IMR-90 (cell line): ENCODE data around the gene CCL20. TPM values are rescaled to one million over a fixed set of nuclear protein-coding genes. Genes with fewer than 3 reads are reported as not detected.

Experiments
- ATAC-seq: fragments of 200-7000 bp; cut with Tn5 transposase; 2 replicates; pipeline ENCODE4 v1.9.1; 2020; ENCODE audit warnings: low read depth, mild to moderate bottlenecking, moderate library complexity
- BruUV-seq: library from RNA; stranded (reverse); fragments of 400-500 nt; replicated peaks from 2 replicates; lab custom pipeline; 2021; lab: Mats Ljungman, UMichigan
- CTCF ChIA-PET: fragments of 300-600 bp; formaldehyde crosslinking; extraction: SDS; loops from one replicate; lab custom pipeline; 2021; ENCODE audit warnings: antibody characterized with exemption; lab: Yijun Ruan, JAX
- POLR2A ChIA-PET: fragments of 300-600 bp; sonication (Branson Sonifier 250); formaldehyde crosslinking; loops from one replicate; lab custom pipeline; 2022; ENCODE audit warnings: antibody characterized with exemption; ENCODE audit not compliant: unreplicated experiment; lab: Charles Lee
- DNase-seq: peaks from one replicate; pipeline ENCODE4 v3.0.0; 2013
- H2AFZ ChIP-seq: replicated peaks from 2 replicates; pipeline ENCODE3; 2013; ENCODE audit warnings: low read length, mild to moderate bottlenecking; ENCODE audit not compliant: poor library complexity
- H2AK5ac ChIP-seq: 2 replicates; pipeline ENCODE4 v1.6.1; 2013; ENCODE audit warnings: low read depth, low read length, inconsistent platforms
- H2AK9ac ChIP-seq: replicated peaks from 2 replicates; pipeline ENCODE3; 2013; ENCODE audit warnings: mild to moderate bottlenecking, low read depth, low read length, moderate library complexity; ENCODE audit not compliant: poor library complexity
- H2BK120ac ChIP-seq: 2 replicates; pipeline ENCODE4 v1.6.1; 2013; ENCODE audit warnings: low read depth, low read length, inconsistent platforms
- H2BK15ac ChIP-seq: 3 replicates; pipeline ENCODE4 v1.6.1; 2013; ENCODE audit warnings: low read depth, low read length, inconsistent platforms
- H2BK20ac ChIP-seq: 2 replicates; pipeline ENCODE4 v1.6.1; 2013; ENCODE audit warnings: low read depth, mild to moderate bottlenecking, inconsistent platforms, low read length, moderate library complexity
- H2BK5ac ChIP-seq: 2 replicates; pipeline ENCODE4 v1.6.1; 2013; ENCODE audit warnings: mild to moderate bottlenecking, low read depth, low read length, inconsistent platforms; ENCODE audit not compliant: poor library complexity, severe bottlenecking
- H3K14ac ChIP-seq: replicated peaks from 2 replicates; pipeline ENCODE4 v1.6.1; 2013; ENCODE audit warnings: low read depth, low read length, inconsistent platforms
- H3K18ac ChIP-seq: 2 replicates; pipeline ENCODE4 v1.6.1; 2013; ENCODE audit warnings: low read depth, low read length, control low read depth
- H3K23ac ChIP-seq: 2 replicates; pipeline ENCODE4 v1.6.1; 2013; ENCODE audit warnings: low read depth, low read length, inconsistent platforms
- H3K27ac ChIP-seq: 2 replicates; pipeline ENCODE4 v1.5.1; 2013; ENCODE audit warnings: mild to moderate bottlenecking, control low read depth, low read length; ENCODE audit not compliant: insufficient read depth
- H3K27me3 ChIP-seq: 2 replicates; pipeline ENCODE4 v1.6.1; 2013; ENCODE audit warnings: low read length; ENCODE audit not compliant: control insufficient read depth, insufficient read depth
- H3K36me3 ChIP-seq: 2 replicates; pipeline ENCODE4 v1.6.1; 2013; ENCODE audit warnings: low read length, mixed read lengths; ENCODE audit not compliant: control insufficient read depth, insufficient read depth
- H3K4ac ChIP-seq: 2 replicates; pipeline ENCODE4 v1.6.1; 2013; ENCODE audit warnings: low read depth, low read length, inconsistent platforms
- H3K4me1 ChIP-seq: 2 replicates; pipeline ENCODE4 v1.6.1; 2013; ENCODE audit warnings: low read length, mixed read lengths; ENCODE audit not compliant: control insufficient read depth, insufficient read depth
- H3K4me2 ChIP-seq: 2 replicates; pipeline ENCODE4 v1.6.1; 2013; ENCODE audit warnings: low read depth, mild to moderate bottlenecking, control low read depth, low read length, moderate library complexity
- H3K4me3 ChIP-seq: 2 replicates; pipeline ENCODE4 v1.5.1; 2013; ENCODE audit warnings: low read depth, mild to moderate bottlenecking, control low read depth, low read length, moderate library complexity; ENCODE audit not compliant: insufficient read depth
- H3K56ac ChIP-seq: 2 replicates; pipeline ENCODE4 v1.6.1; 2013; ENCODE audit warnings: low read length, inconsistent platforms; ENCODE audit not compliant: insufficient read depth; ENCODE audit errors: extremely low read depth
- H3K79me1 ChIP-seq, 2 experiments: 2 replicates each; pipeline ENCODE4 v1.6.1; 2013; ENCODE audit warnings: low read length in 2 of 2, inconsistent platforms in 1 of 2, low read depth in 1 of 2
- H3K9ac ChIP-seq: 2 replicates; pipeline ENCODE4 v1.6.1; 2013; ENCODE audit warnings: low read depth, low read length, control low read depth
- H3K9me1 ChIP-seq: 2 replicates; pipeline ENCODE4 v1.6.1; 2013; ENCODE audit warnings: low read length, inconsistent platforms; ENCODE audit not compliant: insufficient read depth
- H3K9me3 ChIP-seq: 2 replicates; pipeline ENCODE4 v1.6.1; 2013; ENCODE audit warnings: low read length; ENCODE audit not compliant: control insufficient read depth, insufficient read depth
- H4K20me1 ChIP-seq: 2 replicates; pipeline ENCODE4 v1.6.1; 2013; ENCODE audit warnings: low read length, inconsistent platforms; ENCODE audit not compliant: insufficient read depth
- H4K5ac ChIP-seq: 2 replicates; pipeline ENCODE4 v1.6.1; 2013; ENCODE audit warnings: mild to moderate bottlenecking, low read depth, low read length, control low read depth
- H4K8ac ChIP-seq, 2 experiments: 2 replicates each; pipeline ENCODE4 v1.6.1; 2013; ENCODE audit warnings: low read depth in 2 of 2, low read length in 2 of 2, control low read depth in 1 of 2, inconsistent platforms in 1 of 2
- H4K91ac ChIP-seq: 2 replicates; pipeline ENCODE4 v1.6.1; 2013; ENCODE audit warnings: low read depth, low read length, inconsistent platforms; ENCODE audit not compliant: insufficient read depth
- BHLHE40 ChIP-seq: fragments of 150-350 bp; IDR thresholded peaks from 2 replicates; pipeline ENCODE4 v1.6.1; 2016; ENCODE audit warnings: mild to moderate bottlenecking, low read depth, low read length
- CEBPB ChIP-seq: IDR thresholded peaks from 2 replicates; pipeline ENCODE4 v1.6.1; 2012; ENCODE audit warnings: low read depth, low read length, improper control_type of control experiment
- MAFK ChIP-seq: IDR thresholded peaks from 2 replicates; pipeline ENCODE4 v1.6.1; 2012; ENCODE audit warnings: low read depth, low read length, improper control_type of control experiment
- MAZ ChIP-seq: IDR thresholded peaks from 2 replicates; pipeline ENCODE4 v1.6.1; 2012; ENCODE audit warnings: low read depth, mild to moderate bottlenecking, low read length, improper control_type of control experiment, moderate library complexity, borderline replicate concordance
- MXI1 ChIP-seq: IDR thresholded peaks from 2 replicates; pipeline ENCODE4 v1.6.1; 2012; ENCODE audit warnings: low read depth, mild to moderate bottlenecking, low read length, moderate library complexity, borderline replicate concordance
- NFE2L2 ChIP-seq: fragments of 150-350 bp; IDR thresholded peaks from 2 replicates; pipeline ENCODE4 v1.6.1; 2016; ENCODE audit warnings: low read depth, mild to moderate bottlenecking, low read length
- POLR2A ChIP-seq: IDR thresholded peaks from 2 replicates; pipeline ENCODE4 v1.6.1; 2012; ENCODE audit warnings: mild to moderate bottlenecking, low read depth, low read length
- RAD21 ChIP-seq: IDR thresholded peaks from 2 replicates; pipeline ENCODE4 v1.6.1; 2012; ENCODE audit warnings: low read length, improper control_type of control experiment
- RCOR1 ChIP-seq: IDR thresholded peaks from 2 replicates; pipeline ENCODE4 v1.6.1; 2012; ENCODE audit warnings: mild to moderate bottlenecking, low read length, improper control_type of control experiment; ENCODE audit not compliant: insufficient replicate concordance
- RFX5 ChIP-seq: IDR thresholded peaks from 2 replicates; pipeline ENCODE4 v1.8.0; 2012; ENCODE audit warnings: low read depth, mild to moderate bottlenecking, low read length, moderate library complexity
- SMC3 ChIP-seq: fragments of 150-350 bp; IDR thresholded peaks from 2 replicates; pipeline ENCODE4 v1.6.1; 2016; ENCODE audit warnings: low read depth, mild to moderate bottlenecking, antibody characterized with exemption, low read length, moderate library complexity
- WGBS, 2 experiments: methylation state at CpG; one replicate each; pipeline versions ENCODE4 v1.1.5 to v1.1.7; 2013; ENCODE audit warnings: missing lambda C conversion rate in 2 of 2; ENCODE audit not compliant: insufficient read length in 1 of 2; ENCODE audit errors: extremely low coverage in 2 of 2; 5-methylcytosine and 5-hydroxymethylcytosine counted together
- dilution Hi-C: fragments of 300-500 bp; cut with HindIII; formaldehyde crosslinking; loops from one replicate; pipeline ENCODE4 v1.14.3; 2018; ENCODE audit warnings: low sequenced_read_pairs; ENCODE audit not compliant: unreplicated experiment
- in situ Hi-C: fragments of 300-500 bp; cut with MboI; formaldehyde crosslinking; loops from 3 replicates; pipeline ENCODE4 v1.14.3; 2019; ENCODE audit warnings: low sequenced_read_pairs, inconsistent platforms, mixed read lengths
- intact Hi-C: fragments of 100-400 bp; cut with micrococcal nuclease; formaldehyde crosslinking; loops from 2 replicates; pipeline ENCODE4 v1.10.0; 2022
- polyA plus RNA-seq, 3 experiments: library from polyadenylated mRNA; depleted of rRNA; stranded (reverse); fragments of >200 nt; gene quantifications; 2 replicates each; pipeline ENCODE4 v1.2.3, GENCODE V29; 2012; ENCODE audit warnings: low replicate concordance in 1 of 3
- total RNA-seq: library from RNA; depleted of rRNA; stranded (reverse); fragments of >200 nt; gene quantifications from 2 replicates; pipeline ENCODE4 v1.2.3, GENCODE V29; 2012
- TF ChIP-seq, protein P1 (sequence below): fragments of 150-350 bp; IDR thresholded peaks from 2 replicates; pipeline ENCODE4 v1.6.1; 2016; ENCODE audit warnings: low read depth, mild to moderate bottlenecking, low read length, moderate library complexity, borderline replicate concordance
- TF ChIP-seq, protein P2 (sequence below): fragments of 150-350 bp; IDR thresholded peaks from 2 replicates; pipeline ENCODE4 v1.6.1; 2017; ENCODE audit warnings: mild to moderate bottlenecking, antibody characterized with exemption, low read length, low read depth
- TF ChIP-seq, protein P3 (sequence below): conservative IDR thresholded peaks from 2 replicates; pipeline ENCODE4 v1.5.1; 2012; ENCODE audit warnings: mild to moderate bottlenecking, low read depth, low read length, improper control_type of control experiment

Gene CCL20
- total and polyA plus RNA-seq, 2 of the 4 experiments (the other 2 are of a cell fraction): not detected

DNA sequence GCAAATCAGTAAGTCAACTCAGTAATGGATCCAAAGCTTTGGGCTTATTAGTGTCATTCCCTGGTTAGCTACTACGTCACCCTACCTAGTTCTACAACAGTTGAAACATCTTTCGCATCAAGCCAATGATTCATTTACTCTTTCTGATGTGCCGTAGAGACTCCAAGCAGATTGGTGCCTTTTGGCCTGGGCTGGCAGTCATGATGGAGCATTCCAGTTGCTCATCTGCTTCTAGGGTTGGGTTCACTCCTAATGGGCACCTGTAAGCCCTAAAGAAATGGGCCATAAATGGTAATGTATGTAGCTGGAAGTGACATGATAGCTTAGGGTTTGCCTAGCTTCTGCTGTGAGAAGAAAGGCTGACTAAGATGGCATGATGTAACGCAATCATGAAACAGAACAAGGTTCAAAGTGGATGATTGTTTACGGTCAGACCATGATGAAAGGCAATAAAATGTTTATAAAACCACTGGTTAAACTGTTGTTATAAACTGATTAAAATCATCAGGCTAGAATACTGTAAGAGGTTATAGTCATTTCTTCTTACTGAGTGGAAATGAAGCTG lies 20.4 kb upstream of the CCL20 start:
- H3K79me1 ChIP-seq: no peaks in the 10 kb centered on the region
- no peaks in the 10 kb centered on the region for H3K36me3 ChIP-seq
- H3K23ac ChIP-seq: no peak overlapping the region
- TF ChIP-seq POLR2A (no peak), RAD21 (no peak), MAFK (no peak), RFX5 (no peak), SMC3 (no peak), NFE2L2 (no peak), CEBPB (no peak), RCOR1 (no peak), MAZ (no peak), BHLHE40 (no peak), MXI1 (no peak)
- TF ChIP-seq, protein P1, sequence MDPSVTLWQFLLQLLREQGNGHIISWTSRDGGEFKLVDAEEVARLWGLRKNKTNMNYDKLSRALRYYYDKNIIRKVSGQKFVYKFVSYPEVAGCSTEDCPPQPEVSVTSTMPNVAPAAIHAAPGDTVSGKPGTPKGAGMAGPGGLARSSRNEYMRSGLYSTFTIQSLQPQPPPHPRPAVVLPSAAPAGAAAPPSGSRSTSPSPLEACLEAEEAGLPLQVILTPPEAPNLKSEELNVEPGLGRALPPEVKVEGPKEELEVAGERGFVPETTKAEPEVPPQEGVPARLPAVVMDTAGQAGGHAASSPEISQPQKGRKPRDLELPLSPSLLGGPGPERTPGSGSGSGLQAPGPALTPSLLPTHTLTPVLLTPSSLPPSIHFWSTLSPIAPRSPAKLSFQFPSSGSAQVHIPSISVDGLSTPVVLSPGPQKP: no peak
- TF ChIP-seq, protein P2, sequence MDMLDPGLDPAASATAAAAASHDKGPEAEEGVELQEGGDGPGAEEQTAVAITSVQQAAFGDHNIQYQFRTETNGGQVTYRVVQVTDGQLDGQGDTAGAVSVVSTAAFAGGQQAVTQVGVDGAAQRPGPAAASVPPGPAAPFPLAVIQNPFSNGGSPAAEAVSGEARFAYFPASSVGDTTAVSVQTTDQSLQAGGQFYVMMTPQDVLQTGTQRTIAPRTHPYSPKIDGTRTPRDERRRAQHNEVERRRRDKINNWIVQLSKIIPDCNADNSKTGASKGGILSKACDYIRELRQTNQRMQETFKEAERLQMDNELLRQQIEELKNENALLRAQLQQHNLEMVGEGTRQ: no peak
- TF ChIP-seq, protein P3, sequence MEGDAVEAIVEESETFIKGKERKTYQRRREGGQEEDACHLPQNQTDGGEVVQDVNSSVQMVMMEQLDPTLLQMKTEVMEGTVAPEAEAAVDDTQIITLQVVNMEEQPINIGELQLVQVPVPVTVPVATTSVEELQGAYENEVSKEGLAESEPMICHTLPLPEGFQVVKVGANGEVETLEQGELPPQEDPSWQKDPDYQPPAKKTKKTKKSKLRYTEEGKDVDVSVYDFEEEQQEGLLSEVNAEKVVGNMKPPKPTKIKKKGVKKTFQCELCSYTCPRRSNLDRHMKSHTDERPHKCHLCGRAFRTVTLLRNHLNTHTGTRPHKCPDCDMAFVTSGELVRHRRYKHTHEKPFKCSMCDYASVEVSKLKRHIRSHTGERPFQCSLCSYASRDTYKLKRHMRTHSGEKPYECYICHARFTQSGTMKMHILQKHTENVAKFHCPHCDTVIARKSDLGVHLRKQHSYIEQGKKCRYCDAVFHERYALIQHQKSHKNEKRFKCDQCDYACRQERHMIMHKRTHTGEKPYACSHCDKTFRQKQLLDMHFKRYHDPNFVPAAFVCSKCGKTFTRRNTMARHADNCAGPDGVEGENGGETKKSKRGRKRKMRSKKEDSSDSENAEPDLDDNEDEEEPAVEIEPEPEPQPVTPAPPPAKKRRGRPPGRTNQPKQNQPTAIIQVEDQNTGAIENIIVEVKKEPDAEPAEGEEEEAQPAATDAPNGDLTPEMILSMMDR: no peak
- WGBS, 2 experiments: 100% methylated on average over 2 of the region's 5 CpGs; no CpG with 5 or more reads in 1 of the 2 experiments
- no peak overlapping the region for H3K18ac ChIP-seq
- CTCF ChIA-PET: no interaction called here
- H3K4me3 ChIP-seq: no peak overlapping the region
- H3K4me2 ChIP-seq: no peak overlapping the region
- in situ Hi-C loops (no loop called here), dilution Hi-C loops (no loop called here), intact Hi-C loops (no loop called here)
- H3K9ac ChIP-seq: no peak overlapping the region
- H4K5ac ChIP-seq: no peak overlapping the region
- H3K27ac ChIP-seq: no peak overlapping the region
- H3K27me3 ChIP-seq: peaks cover under 1% of the 10 kb centered on the region; the same call in 1 of the 2 replicates
- H2AK5ac ChIP-seq: no peak overlapping the region
- no peak overlapping the region for H4K8ac ChIP-seq
- DNase-seq: no peak
- H2AK9ac ChIP-seq: no peak overlapping the region
- no peak overlapping the region for H2BK20ac ChIP-seq
- POLR2A ChIA-PET: no interaction called here
- H2AFZ ChIP-seq: no peak overlapping the region
- no peak overlapping the region for H2BK15ac ChIP-seq
- no peak overlapping the region for H2BK5ac ChIP-seq
- H3K56ac ChIP-seq: no peak overlapping the region
- H3K9me3 ChIP-seq: no peaks in the 10 kb centered on the region
- no peaks in the 10 kb centered on the region for H4K20me1 ChIP-seq
- no peak overlapping the region for H3K14ac ChIP-seq
- no peak overlapping the region for H4K91ac ChIP-seq
- no TSS peak for BruUV-seq
- no peaks in the 10 kb centered on the region for H3K4me1 ChIP-seq
- no peaks in the 10 kb centered on the region for H3K9me1 ChIP-seq
- no peak for ATAC-seq
- H2BK120ac ChIP-seq: no peak overlapping the region
- H3K4ac ChIP-seq: no peak overlapping the region
